HG02885 (cell line): ENCODE data around the gene SNPH.

Source experiments
- ATAC-seq: cut with Tn5 transposase; IDR thresholded peaks from one replicate; pipeline ENCODE4 v1.9.1; 2021; ENCODE audit warnings: mild to moderate bottlenecking; ENCODE audit not compliant: unreplicated experiment, poor library complexity

Gene SNPH

GRCh38 chr20:1286267-1287024, 20.4 kb downstream of the SNPH start:
- ATAC-seq, result no peak

DNA sequence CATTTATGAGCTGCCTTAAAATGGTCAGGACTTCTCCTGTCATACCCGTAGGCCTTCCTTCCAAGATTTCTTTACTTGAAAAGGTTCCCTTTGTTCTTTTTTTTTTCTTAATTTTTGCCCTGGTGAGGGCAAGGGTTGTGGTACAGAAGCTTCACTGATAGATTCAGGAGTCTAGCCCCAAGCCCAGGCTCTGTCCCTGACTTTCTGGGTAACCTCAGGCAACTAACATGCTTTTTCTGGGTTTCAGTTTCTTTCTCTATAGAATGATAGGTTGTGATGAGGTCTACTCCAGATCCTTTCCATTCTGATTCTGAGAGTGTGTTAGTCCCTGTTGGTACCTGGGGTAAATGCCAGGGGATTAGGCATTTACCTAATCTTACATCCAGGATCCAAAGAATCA, 21.2 kb downstream of the SNPH start:
- no peak for ATAC-seq

DNA sequence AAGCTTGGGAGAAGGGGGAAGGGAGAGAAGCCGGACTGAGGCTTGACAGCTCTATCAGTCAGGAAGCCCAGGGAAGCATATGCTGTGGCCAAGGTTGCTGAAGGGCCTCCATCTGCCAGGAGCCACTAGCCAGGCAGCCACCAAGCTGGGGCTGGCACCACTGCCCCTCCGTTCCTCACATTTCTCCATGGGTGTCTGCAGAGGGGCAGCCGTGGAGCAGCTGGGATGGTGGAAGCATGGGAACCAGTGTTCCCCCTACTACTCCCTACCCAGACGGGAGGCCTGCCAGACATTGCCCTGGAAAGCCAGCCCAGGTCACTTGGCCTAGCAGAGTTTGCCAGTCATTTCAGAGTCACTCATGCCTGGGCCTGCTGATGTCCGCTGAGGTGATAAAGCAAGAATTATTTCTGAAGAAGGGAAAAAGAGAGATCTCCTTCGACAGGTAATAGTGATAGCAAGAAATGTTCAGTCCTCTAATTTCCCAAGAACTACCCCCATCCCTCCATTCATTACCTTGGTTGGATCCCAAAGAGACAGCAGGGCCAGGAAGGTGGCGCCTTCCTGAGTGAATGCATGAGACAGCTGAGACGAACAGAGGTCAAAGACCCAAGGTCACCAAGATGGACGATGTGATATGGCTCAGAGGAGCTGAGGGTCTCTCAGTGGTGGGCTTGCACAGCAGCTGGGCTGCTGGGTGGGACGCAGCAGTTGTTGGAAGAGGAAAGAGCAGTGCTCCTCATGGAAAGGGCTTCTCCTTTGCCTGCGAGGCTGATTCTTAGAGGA, 21.9 kb downstream of the SNPH start:
- no peak for ATAC-seq

- no peak for ATAC-seq
Observed at GRCh38 chr20:1291191-1291741, 25.2 kb downstream of the SNPH start.

DNA sequence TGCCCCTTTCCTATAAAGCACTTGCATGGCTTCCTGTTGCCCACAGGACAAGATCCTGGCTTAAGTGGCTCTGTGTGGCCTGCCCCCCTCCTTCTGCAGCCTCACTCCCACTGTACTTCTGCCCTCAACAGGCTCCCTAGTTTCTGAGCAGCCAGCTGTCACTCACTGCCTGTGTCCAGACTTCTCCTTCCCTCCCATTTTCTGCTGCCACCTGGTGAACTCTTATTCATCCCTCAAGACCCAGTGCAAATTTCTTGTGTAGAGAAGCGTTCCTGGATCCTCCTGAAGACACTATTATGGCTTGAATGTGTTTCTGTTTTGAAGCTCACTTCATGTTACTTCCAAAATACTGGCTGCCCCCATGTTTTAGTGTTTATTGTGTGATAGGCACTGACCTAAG, 26.5 kb downstream of the SNPH start:
- ATAC-seq, result no peak

- ATAC-seq, result no peak
Observed at GRCh38 chr20:1293641-1294379, 27.7 kb downstream of the SNPH start.

GRCh38 chr20:1294497-1294896, 28.4 kb downstream of the SNPH start:
- ATAC-seq, result no peak

DNA sequence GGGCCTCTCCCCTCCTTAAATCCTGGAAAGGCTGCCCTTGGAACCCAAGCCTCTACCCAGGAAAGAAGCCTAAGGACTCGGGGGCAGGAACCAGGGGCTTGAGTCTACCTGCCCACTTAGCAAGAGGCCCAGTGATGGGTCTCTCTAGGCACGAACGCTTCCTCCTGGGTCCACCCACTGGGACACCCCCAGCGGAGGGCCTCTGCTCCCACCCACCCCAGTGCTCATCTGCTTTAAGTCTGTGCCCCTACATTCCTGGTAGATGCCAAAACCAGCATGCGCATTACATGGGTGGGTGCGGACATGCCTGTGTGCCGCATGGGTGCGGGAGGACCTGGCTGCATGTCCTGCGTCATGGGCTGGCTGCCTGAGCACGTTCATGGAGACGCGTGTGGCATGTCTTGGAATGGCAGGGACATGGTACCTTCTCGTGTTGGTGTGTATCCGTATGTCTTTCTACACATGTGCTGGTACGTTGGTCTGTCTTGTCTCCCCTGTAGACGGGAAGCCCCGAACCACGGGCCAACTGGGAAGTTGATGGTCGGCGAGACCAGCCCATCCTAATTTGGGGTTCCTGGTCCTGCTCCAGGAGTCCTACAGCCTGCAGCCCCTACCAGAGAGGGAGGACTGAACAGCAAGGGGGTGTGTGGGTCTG, 29.3 kb downstream of the SNPH start:
- no peak for ATAC-seq

DNA sequence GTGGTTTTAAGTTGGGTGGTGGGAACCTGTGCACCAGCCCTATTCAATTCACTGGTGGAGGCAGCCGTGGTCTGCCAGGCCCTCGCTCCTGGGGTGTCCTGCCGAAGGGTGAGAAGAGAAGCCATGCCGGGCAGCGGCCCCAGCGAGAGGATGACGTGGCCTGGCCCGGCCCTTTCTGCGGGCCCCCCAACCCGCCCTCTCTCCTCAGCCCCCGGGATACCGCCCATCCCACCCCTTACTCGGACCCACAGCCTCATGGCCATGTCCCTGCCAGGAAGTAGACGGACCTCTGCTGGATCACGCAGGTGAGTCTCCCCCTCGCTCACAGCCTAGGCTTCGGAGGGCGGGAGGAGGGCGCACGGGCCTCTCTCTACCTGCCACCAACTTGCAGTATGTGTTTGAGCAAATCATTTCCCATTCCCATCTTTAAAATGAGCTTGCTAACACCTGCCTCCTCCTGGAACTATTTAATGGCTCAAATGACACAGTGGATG, 30.1 kb downstream of the SNPH start:
- ATAC-seq, result no peak

- ATAC-seq, result no peak
Observed at GRCh38 chr20:1296922-1297321, 30.8 kb downstream of the SNPH start.

- ATAC-seq, result no peak
Observed at GRCh38 chr20:1297486-1297885, 31.4 kb downstream of the SNPH start.

DNA sequence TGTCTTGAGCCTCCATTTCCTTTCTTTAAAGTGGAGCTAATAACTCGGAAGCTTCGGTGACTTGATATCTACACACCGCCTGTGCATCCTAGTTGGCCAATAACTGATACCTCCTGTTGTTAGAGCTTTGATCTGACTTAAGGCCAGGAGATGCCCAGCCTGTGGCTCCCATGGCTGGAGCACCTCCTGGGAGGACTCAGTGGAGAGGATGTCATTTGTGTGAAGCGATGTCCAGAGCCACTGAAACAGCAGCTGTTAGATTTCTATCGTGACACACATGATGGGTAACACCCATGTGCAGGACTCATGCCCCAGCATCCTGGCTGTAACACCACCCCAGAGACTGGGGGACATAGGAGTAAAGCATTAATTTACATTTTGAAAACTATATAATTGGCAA, 32.1 kb downstream of the SNPH start:
- no peak for ATAC-seq

- ATAC-seq, result no peak
Observed at GRCh38 chr20:1298888-1299511, 32.9 kb downstream of the SNPH start.

- ATAC-seq, result no peak
Observed at GRCh38 chr20:1299522-1299921, 33.4 kb downstream of the SNPH start.

DNA sequence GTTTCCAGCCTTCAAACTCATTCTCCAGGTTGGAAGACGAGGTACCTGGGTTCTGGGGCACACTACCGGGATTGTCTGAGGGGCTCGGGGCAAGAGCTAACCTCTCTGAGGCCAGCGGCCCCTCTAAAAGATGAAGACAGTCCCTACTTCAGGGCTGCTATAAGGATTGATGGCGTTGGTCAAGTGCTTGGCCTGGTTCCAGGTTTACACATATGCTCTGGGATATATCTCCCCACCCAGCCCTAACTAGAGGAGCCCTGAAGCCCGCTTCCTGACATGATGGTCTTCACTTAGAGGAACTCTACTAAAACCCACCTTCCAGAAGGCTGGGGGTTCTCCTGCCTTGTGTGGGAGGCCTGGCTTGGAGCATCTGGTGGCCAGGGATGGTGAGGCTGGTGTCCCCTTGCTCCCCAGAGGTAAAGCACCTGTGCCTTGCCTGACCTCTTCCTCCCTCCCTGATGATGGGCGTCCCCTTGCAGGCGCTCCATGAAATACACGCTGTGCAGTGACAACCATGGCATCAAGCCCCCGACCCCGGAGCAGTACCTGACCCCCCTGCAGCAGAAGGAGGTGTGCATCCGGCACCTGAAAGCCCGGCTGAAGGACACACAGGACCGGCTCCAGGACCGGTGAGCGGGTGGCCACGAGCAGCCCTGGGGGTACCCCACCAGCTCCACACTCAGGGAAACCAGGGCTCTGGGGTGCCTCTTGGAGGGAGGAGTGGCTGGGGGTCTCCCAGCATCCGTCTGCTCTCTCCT, 34.2 kb downstream of the SNPH start:
- ATAC-seq, result no peak

DNA sequence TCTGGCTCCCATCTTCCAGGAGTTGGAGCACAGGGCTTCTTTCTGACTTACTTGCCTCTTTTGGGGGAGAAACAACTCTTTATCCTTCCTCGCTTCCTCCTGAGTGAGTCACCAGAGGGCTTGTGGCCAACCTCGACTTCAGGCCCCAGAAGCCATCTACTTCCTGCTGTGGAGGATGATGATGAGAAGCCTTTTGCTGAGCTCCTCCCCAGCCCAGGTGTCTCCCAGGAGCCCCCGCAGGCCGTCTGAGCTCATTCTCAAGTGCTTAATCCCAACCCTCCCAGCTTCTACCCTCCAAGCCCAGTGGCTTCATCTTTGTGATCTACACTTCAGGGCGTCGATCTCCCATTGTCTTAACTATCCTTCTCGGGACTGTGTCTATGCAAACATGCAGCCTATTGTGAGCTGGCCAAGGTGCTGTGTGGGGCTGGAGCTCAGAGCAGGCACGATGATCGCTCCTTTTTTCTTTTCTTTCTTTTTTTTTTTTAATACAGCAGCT, 35.0 kb downstream of the SNPH start:
- no peak for ATAC-seq

DNA sequence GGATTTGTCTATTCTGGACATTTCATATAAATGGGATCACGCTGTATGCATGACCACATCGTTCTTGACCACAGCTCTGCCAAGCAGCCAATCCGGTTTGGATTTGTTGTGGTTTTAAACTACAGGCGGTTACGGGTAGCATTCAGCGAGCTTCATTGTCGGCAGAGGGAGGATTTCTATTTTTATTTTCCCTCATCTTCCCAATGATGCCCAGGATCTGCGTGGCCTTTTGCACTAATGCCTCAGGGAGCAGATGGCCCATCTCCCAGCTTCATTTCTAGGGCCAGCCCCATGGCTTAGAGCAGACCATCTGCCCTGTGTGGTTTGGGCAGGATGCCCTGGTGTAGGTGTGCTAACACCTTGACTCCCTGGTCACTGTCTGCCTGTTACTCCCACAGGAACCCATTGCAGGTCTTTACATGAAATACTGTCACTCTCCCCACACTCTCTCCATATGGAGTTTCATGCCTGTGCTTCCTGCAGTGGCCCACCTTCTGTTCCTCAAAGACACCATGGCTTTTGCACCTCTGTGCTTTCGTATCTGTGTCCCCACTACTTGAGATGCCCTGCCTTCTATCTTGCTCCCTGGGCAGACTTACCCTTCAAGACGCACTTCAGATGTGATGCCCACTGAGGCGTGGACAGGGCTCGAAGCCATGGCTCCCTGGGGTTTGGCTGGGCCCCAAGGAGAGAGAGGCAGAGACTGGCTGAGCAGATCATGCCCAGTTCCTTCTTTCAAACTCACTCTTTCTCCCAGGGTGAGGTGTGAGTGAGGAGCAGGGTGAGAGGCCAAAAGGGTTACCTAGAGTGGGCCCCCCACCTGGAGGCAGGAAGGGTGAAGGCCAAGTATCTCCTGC, 36.8 kb downstream of the SNPH start:
- no peak for ATAC-seq
